Breast epithelium (tissue), 4 donors: ENCODE results near the gene ARID1B. TPM values are rescaled to one million over a fixed set of nuclear protein-coding genes. Genes with fewer than 3 reads are reported as not detected.

ENCODE experiments used
- DNase-seq, 2 donors: peaks; one replicate each; pipeline ENCODE4 v3.0.0-alpha.2; 2019; ENCODE audit warnings: low spot score in 2 of 2
- H3K27ac ChIP-seq, 2 donors: fragments of 200-600 bp; sonication (generic) in 1 of 2; one replicate each; pipeline ENCODE4 v1.5.1; 2016 to 2019; ENCODE audit warnings: mild to moderate bottlenecking in 1 of 2
- H3K27me3 ChIP-seq, 2 donors: fragments of 200-600 bp; sonication (generic) in 1 of 2; one replicate each; pipeline versions ENCODE4 v1.5.1 to v1.6.0; 2017 to 2019; ENCODE audit warnings: control low read depth in 1 of 2, mild to moderate bottlenecking in 1 of 2
- H3K36me3 ChIP-seq: fragments of 200-600 bp; one replicate; pipeline ENCODE4 v1.5.1; 2019
- H3K4me1 ChIP-seq, 2 donors: fragments of 200-600 bp; sonication (generic); one replicate each; pipeline ENCODE4 v1.5.1; 2016 to 2019; ENCODE audit warnings: control low read depth in 1 of 2
- H3K4me3 ChIP-seq, 3 donors: fragments of 200-600 bp; sonication (generic); 1 replicate in 2 of 3; 2 replicates in 1 of 3; pipeline ENCODE4 v1.5.1; 2016 to 2019; ENCODE audit warnings: mild to moderate bottlenecking in 3 of 3, moderate library complexity in 2 of 3
- H3K9me3 ChIP-seq, 2 donors: fragments of 200-600 bp; sonication (generic) in 1 of 2; one replicate each; pipeline ENCODE4 v1.5.1; 2016 to 2019; ENCODE audit warnings: control low read depth in 1 of 2
- CTCF ChIP-seq, 3 donors: fragments of 450-650 bp; IDR thresholded peaks; one replicate each; pipeline ENCODE4 v1.5.1; 2016 to 2017; ENCODE audit warnings: antibody characterized with exemption in 3 of 3, mild to moderate bottlenecking in 3 of 3, moderate library complexity in 3 of 3
- POLR2A ChIP-seq: fragments of 450-650 bp; IDR thresholded peaks from one replicate; pipeline ENCODE4 v1.6.1; 2016; ENCODE audit warnings: antibody characterized with exemption, mild to moderate bottlenecking, moderate library complexity
- POLR2AphosphoS5 ChIP-seq, 3 donors: sonication (generic); formaldehyde crosslinking; IDR thresholded peaks; one replicate each; pipeline ENCODE4 v1.6.1; 2017; ENCODE audit warnings: antibody characterized with exemption in 3 of 3
- intact Hi-C: fragments of 100-400 bp; cut with DNase I; formaldehyde crosslinking; loops from one replicate; pipeline ENCODE4 v1.15.1; 2023; ENCODE audit warnings: low total_unique reads
- total RNA-seq, 3 donors: library from RNA; depleted of rRNA; stranded (reverse); fragments of >200 nt; gene quantifications; one replicate each; pipeline ENCODE4 v1.1.0, GENCODE V29; 2016

ARID1B gene
- total RNA-seq, 3 donors from 2014 or later, result 99.9 to 205 (median 131) TPM

GRCh38 chr6:157248264-157248663 lies 471.1 kb downstream of the ARID1B start:
- Histone ChIP-seq H3K27me3 (no peaks in the 10 kb centered on the region), H3K9me3 (no peaks in the 10 kb centered on the region), H3K4me1 (peaks cover 0 to 4% of the 10 kb centered on the region in 2 donors), H3K27ac (no peak overlapping the region), H3K4me3 (no peak overlapping the region), H3K36me3 (no peaks in the 10 kb centered on the region)
- TF ChIP-seq CTCF (IDR thresholded peaks at IDR 0.05) (no peak), POLR2AphosphoS5 (IDR thresholded peaks at IDR 0.05) (no peak), POLR2A (no peak)
- intact Hi-C loops, result no loop called here
- DNase-seq, result no peak

GRCh38 chr6:157249826-157250225 lies 472.6 kb downstream of the ARID1B start:
- no peak for DNase-seq
- Histone ChIP-seq H3K27me3 (no peaks in the 10 kb centered on the region), H3K4me3 (no peak overlapping the region), H3K27ac (no peak overlapping the region), H3K9me3 (no peaks in the 10 kb centered on the region), H3K4me1 (peaks cover 0 to 4% of the 10 kb centered on the region in 2 donors), H3K36me3 (no peaks in the 10 kb centered on the region)
- intact Hi-C loops, result no loop called here
- TF ChIP-seq CTCF (IDR thresholded peaks at IDR 0.05), result no peak
- TF ChIP-seq POLR2AphosphoS5 (IDR thresholded peaks at IDR 0.05), result no peak
- TF ChIP-seq POLR2A, result no peak

DNA sequence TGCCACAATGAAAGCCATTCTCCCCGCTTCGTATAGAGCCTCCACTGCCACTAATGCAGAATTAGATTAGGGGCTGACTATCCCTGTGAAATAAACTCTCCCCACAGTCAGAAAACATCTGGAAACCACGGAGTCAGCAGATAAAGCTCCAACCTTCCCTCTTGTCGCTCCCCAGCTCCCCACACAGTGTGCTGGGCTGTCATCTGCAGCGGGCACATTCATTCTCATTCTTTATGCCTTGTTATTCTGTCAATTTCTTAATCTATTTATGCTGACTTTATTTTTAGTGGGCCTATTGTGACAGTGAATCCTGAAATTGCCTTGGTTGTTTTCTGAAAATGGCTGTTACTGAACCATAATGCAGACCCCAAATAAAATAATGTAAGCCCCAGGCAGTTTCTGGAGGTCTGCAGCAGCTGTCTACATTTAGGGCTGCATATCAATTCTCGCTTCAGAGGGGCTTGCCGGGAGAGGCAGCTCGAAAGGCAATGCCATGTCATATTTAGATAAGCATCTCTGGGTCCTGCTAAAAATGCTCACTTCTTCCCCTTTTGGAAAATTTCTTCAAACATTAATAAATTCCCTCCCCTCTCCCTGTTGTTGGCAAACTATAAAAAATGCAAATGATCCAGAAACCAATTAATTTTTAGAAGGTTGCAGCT lies 474.5 kb downstream of the ARID1B start:
- intact Hi-C loops, result no loop called here
- Histone ChIP-seq H3K36me3 (no peaks in the 10 kb centered on the region), H3K27ac (no peak overlapping the region), H3K4me1 (peaks cover 0 to 4% of the 10 kb centered on the region in 2 donors), H3K4me3 (no peak overlapping the region), H3K9me3 (no peaks in the 10 kb centered on the region), H3K27me3 (no peaks in the 10 kb centered on the region)
- no peak for DNase-seq
- no peak for TF ChIP-seq POLR2AphosphoS5 (IDR thresholded peaks at IDR 0.05)
- TF ChIP-seq CTCF (IDR thresholded peaks at IDR 0.05), result no peak
- no peak for TF ChIP-seq POLR2A

GRCh38 chr6:157253017-157253416 lies 475.8 kb downstream of the ARID1B start:
- peaks cover 0 to 4% of the 10 kb centered on the region in 2 donors for H3K4me1 ChIP-seq
- no peaks in the 10 kb centered on the region for H3K36me3 ChIP-seq
- intact Hi-C loops, result no loop called here
- TF ChIP-seq POLR2AphosphoS5 (IDR thresholded peaks at IDR 0.05), result peak in 1 of 3 donors; percentile 50
- no peak for TF ChIP-seq POLR2A
- H3K27me3 ChIP-seq, result no peaks in the 10 kb centered on the region
- H3K4me3 ChIP-seq, result no peak overlapping the region
- peak in 1 of 2 donors; percentile 78 for DNase-seq
- no peaks in the 10 kb centered on the region for H3K9me3 ChIP-seq
- H3K27ac ChIP-seq, result peak overlapping the region; percentile 45 to 83

DNA sequence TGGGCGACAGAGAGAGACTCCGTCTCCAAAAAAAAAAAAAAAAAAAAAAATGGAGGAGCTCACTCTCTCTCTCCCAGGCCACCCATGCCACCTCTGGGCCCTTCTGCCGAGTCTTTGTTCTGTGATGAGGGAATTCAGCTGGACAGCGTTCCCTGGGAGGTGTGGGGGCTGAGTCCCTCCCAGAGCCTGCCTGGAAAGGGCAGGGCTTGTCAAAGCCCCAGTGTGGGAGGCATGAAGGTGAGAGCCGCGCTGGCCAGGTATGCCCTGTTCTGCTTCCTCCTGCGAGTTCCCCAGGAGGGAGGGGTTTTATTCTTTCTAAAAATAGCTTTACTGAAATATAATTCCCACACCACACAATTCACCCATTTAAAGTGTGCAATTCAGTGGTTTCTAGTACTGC lies 476.5 kb downstream of the ARID1B start:
- no peaks in the 10 kb centered on the region for H3K27me3 ChIP-seq
- H3K36me3 ChIP-seq, result no peaks in the 10 kb centered on the region
- H3K27ac ChIP-seq, result peak overlapping the region in 1 of 2 donors; percentile 83
- intact Hi-C loops, result no loop called here
- H3K4me3 ChIP-seq, result no peak overlapping the region
- no peaks in the 10 kb centered on the region for H3K9me3 ChIP-seq
- TF ChIP-seq CTCF (IDR thresholded peaks at IDR 0.05) (no peak), POLR2AphosphoS5 (IDR thresholded peaks at IDR 0.05) (peak in 1 of 3 donors; percentile 27)
- peak in 1 of 2 donors; percentile 61 for DNase-seq
- H3K4me1 ChIP-seq, result peaks cover 0 to 4% of the 10 kb centered on the region in 2 donors
